Measurements from ENCODE around the gene PRDM9. TPM values are rescaled to one million over a fixed set of nuclear protein-coding genes. Genes with fewer than 3 reads are reported as not detected.

The PRDM9 gene
- polyA plus RNA-seq, 1 of the 3 experiments (the other 2 are of a cell fraction), result not detected

DNA sequence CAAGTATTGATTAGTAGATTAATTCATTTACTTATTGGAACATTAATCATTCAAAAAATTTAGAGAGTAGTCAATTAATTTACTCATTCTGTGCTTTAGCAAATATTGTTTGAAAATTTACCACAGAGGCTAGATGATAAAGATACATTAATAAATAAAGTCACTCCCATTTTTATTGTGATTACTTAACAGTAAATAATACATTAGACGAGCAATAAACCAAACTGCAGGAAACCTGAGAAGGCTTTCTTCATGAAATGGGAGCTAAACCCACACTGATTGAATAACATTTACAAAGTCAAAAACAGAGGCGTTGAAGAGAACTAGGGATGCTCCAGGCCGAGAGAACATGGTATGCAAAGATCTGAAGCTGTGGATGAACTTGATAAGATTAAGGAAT is 38.8 kb upstream of the PRDM9 start:
- POLR2A ChIA-PET, result no interaction called here
- 3% methylated on average over 3 of the region's 3 CpGs for WGBS (ENCODE audit: low lambda C conversion rate)

DNA sequence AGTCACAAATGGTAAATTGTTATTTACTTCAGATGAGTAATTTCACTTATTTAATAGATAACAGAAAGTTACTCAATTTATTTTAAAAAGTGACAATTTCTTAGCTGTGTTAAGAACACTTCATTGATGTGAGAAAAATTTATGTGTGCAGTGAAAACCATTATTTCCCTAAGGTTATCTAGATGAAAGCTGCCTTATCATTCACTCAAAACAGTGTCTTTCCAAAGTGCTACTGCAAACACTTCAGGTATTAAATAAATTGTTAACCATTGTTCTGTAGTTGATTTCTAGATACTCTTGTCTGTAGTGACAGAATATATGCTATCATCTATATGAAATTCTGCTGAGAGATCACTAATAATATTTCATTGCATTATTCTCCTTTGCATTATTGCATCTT is 33.5 kb upstream of the PRDM9 start:
- Histone ChIP-seq H3K27me3 (ENCODE audit: insufficient read depth) (no peaks in the 10 kb centered on the region), H3K9me2 (no peaks in the 10 kb centered on the region), H3K4me1 (ENCODE audit: control insufficient read depth in 1 of 2, insufficient read depth in 2 of 2, low read depth in 1 of 2, low read length in 1 of 2) (no peaks in the 10 kb centered on the region), H3K9me3 (no peaks in the 10 kb centered on the region), H3K27ac (ENCODE audit: low read depth in 2 of 2, low read length in 1 of 2) (no peak overlapping the region), H3F3A (replicated peaks; ENCODE audit: insufficient read depth) (no peaks in the 10 kb centered on the region), H3K9ac (no peak overlapping the region), H3K4me3 (ENCODE audit: low read depth in 2 of 2, low read length in 1 of 2) (no peak overlapping the region), H3K4me2 (no peak overlapping the region), H4K20me1 (ENCODE audit: insufficient read depth) (no peaks in the 10 kb centered on the region), H3K36me3 (replicated peaks in 1 of 2; ENCODE audit: control insufficient read depth in 1 of 2, insufficient read depth in 2 of 2, low read length in 1 of 2) (no peaks in the 10 kb centered on the region), H2AFZ (ENCODE audit: low read depth) (no peak overlapping the region), H3K79me2 (ENCODE audit: insufficient read depth) (no peaks in the 10 kb centered on the region)
- TF ChIP-seq NRF1 (IDR thresholded peaks at IDR 0.05; ENCODE audit: low read depth, low read length), result no peak
- TF ChIP-seq, protein P1, sequence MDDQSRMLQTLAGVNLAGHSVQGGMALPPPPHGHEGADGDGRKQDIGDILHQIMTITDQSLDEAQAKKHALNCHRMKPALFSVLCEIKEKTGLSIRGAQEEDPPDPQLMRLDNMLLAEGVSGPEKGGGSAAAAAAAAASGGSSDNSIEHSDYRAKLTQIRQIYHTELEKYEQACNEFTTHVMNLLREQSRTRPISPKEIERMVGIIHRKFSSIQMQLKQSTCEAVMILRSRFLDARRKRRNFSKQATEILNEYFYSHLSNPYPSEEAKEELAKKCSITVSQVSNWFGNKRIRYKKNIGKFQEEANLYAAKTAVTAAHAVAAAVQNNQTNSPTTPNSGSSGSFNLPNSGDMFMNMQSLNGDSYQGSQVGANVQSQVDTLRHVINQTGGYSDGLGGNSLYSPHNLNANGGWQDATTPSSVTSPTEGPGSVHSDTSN (IDR thresholded peaks at IDR 0.05), result no peak
- no peak for TF ChIP-seq YY1 (IDR thresholded peaks at IDR 0.05; ENCODE audit: low read depth)
- TF ChIP-seq, protein P2, sequence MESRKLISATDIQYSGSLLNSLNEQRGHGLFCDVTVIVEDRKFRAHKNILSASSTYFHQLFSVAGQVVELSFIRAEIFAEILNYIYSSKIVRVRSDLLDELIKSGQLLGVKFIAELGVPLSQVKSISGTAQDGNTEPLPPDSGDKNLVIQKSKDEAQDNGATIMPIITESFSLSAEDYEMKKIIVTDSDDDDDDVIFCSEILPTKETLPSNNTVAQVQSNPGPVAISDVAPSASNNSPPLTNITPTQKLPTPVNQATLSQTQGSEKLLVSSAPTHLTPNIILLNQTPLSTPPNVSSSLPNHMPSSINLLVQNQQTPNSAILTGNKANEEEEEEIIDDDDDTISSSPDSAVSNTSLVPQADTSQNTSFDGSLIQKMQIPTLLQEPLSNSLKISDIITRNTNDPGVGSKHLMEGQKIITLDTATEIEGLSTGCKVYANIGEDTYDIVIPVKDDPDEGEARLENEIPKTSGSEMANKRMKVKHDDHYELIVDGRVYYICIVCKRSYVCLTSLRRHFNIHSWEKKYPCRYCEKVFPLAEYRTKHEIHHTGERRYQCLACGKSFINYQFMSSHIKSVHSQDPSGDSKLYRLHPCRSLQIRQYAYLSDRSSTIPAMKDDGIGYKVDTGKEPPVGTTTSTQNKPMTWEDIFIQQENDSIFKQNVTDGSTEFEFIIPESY (IDR thresholded peaks at IDR 0.05; ENCODE audit: borderline replicate concordance, low read depth), result no peak
- no peak for TF ChIP-seq ELF1 (IDR thresholded peaks at IDR 0.05)
- no peak for TF ChIP-seq RCOR1 (IDR thresholded peaks at IDR 0.05; ENCODE audit: low read length)
- TF ChIP-seq GABPA (IDR thresholded peaks at IDR 0.05; ENCODE audit: low read depth), result no peak
- no peak for TF ChIP-seq TCF12 (IDR thresholded peaks at IDR 0.05)
- POLR2A ChIA-PET, result no interaction called here
- DNase-seq, result no peak
- CTCF ChIA-PET, result no interaction called here

More for the DNA sequence above, 38.8 kb upstream of the PRDM9 start:
- no peaks in the 10 kb centered on the region for H4K20me1 ChIP-seq (ENCODE audit: insufficient read depth)
- no peaks in the 10 kb centered on the region for H3K36me3 ChIP-seq (replicated peaks in 1 of 2; ENCODE audit: control insufficient read depth in 1 of 2, insufficient read depth in 2 of 2, low read length in 1 of 2)
- H2AFZ ChIP-seq (ENCODE audit: low read depth), result no peak overlapping the region
- H3K79me2 ChIP-seq (ENCODE audit: insufficient read depth), result no peaks in the 10 kb centered on the region
- no peaks in the 10 kb centered on the region for H3F3A ChIP-seq (replicated peaks; ENCODE audit: insufficient read depth)
- no peak overlapping the region for H3K4me2 ChIP-seq
- no peak overlapping the region for H3K4me3 ChIP-seq (ENCODE audit: low read depth in 2 of 2, low read length in 1 of 2)
- no peak for TF ChIP-seq FOSL2 (IDR thresholded peaks at IDR 0.05; ENCODE audit: borderline replicate concordance, low read depth)
- no peak overlapping the region for H3K27ac ChIP-seq (ENCODE audit: low read depth in 2 of 2, low read length in 1 of 2)
- no peaks in the 10 kb centered on the region for H3K9me3 ChIP-seq
- no peak overlapping the region for H3K9ac ChIP-seq
- no peaks in the 10 kb centered on the region for H3K27me3 ChIP-seq (ENCODE audit: insufficient read depth)
- CTCF ChIA-PET, result no interaction called here
- DNase-seq, result no peak
- no peaks in the 10 kb centered on the region for H3K4me1 ChIP-seq (ENCODE audit: control insufficient read depth in 1 of 2, insufficient read depth in 2 of 2, low read depth in 1 of 2, low read length in 1 of 2)
- H3K9me2 ChIP-seq, result no peaks in the 10 kb centered on the region

DNA sequence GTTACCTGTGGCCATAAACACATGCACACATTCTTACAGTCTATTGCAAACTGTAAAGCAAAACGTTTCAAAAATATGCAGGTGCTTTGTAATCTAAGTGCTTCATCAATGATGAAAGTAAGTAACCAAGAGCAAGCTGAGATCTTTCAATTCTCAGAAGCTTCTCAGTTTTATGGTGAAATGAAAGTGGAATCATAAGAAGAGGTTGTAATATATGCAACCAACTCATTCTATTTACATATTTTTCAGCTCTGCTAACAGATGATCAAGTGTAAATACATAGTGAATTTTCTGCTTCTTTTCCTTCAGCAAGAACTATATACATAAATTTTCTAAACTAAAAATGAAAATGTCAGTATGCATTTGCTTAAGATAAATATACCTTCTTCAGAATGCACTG is 33.1 kb upstream of the PRDM9 start:
- H3K27ac ChIP-seq (ENCODE audit: low read depth in 2 of 2, low read length in 1 of 2), result no peak overlapping the region
- no peaks in the 10 kb centered on the region for H3K79me2 ChIP-seq (ENCODE audit: insufficient read depth)
- DNase-seq, result no peak
- H4K20me1 ChIP-seq (ENCODE audit: insufficient read depth), result no peaks in the 10 kb centered on the region
- POLR2A ChIA-PET, result no interaction called here
- no peaks in the 10 kb centered on the region for H3K36me3 ChIP-seq (replicated peaks in 1 of 2; ENCODE audit: control insufficient read depth in 1 of 2, insufficient read depth in 2 of 2, low read length in 1 of 2)
- no peaks in the 10 kb centered on the region for H3K9me2 ChIP-seq
- H3K9me3 ChIP-seq, result no peaks in the 10 kb centered on the region
- CTCF ChIA-PET, result no interaction called here
- H3F3A ChIP-seq (replicated peaks; ENCODE audit: insufficient read depth), result no peaks in the 10 kb centered on the region
- no peaks in the 10 kb centered on the region for H3K4me1 ChIP-seq (ENCODE audit: control insufficient read depth in 1 of 2, insufficient read depth in 2 of 2, low read depth in 1 of 2, low read length in 1 of 2)
- no peaks in the 10 kb centered on the region for H3K27me3 ChIP-seq (ENCODE audit: insufficient read depth)
- TF ChIP-seq RFX5 (IDR thresholded peaks at IDR 0.05; ENCODE audit: low read length) (no peak), SIN3A (IDR thresholded peaks at IDR 0.05; ENCODE audit: borderline replicate concordance, low read depth, low read length) (no peak), TEAD4 (IDR thresholded peaks at IDR 0.05; ENCODE audit: borderline replicate concordance, insufficient read depth) (no peak), FOSL2 (IDR thresholded peaks at IDR 0.05; ENCODE audit: borderline replicate concordance, low read depth) (no peak), FOXJ3 (CRISPR knock-in tag; IDR thresholded peaks at IDR 0.05) (no peak)
- 0% methylated on average over 1 of the region's 1 CpG for WGBS (ENCODE audit: low lambda C conversion rate)
- H3K4me2 ChIP-seq, result no peak overlapping the region
- H3K9ac ChIP-seq, result no peak overlapping the region
- H3K4me3 ChIP-seq (ENCODE audit: low read depth in 2 of 2, low read length in 1 of 2), result no peak overlapping the region
- H2AFZ ChIP-seq (ENCODE audit: low read depth), result no peak overlapping the region

All from SK-N-SH (cell line).